Measurements from ENCODE around the gene BUD13. TPM values are rescaled to one million over a fixed set of nuclear protein-coding genes. Genes with fewer than 3 reads are reported as not detected.

Gene BUD13
- total and polyA plus RNA-seq, 2 of the 13 experiments (the other 11 are each of a cell fraction or from before 2014, with no cell fraction given) = 13.3 to 25.9 TPM

- TF ChIP-seq ZNF367 (CRISPR knock-in tag; IDR thresholded peaks at IDR 0.05; ENCODE audit: borderline replicate concordance) (no peak), ZNF263 (CRISPR knock-in tag; IDR thresholded peaks at IDR 0.05) (peak; percentile 79; the same call in 1 of the 2 replicates), DR1 (CRISPR knock-in tag; IDR thresholded peaks at IDR 0.05) (no peak), ZBTB40 (IDR thresholded peaks at IDR 0.05) (no peak), ZBTB40 (CRISPR knock-in tag; IDR thresholded peaks at IDR 0.05) (no peak), ZNF569 (CRISPR knock-in tag; IDR thresholded peaks at IDR 0.05; ENCODE audit: borderline replicate concordance) (no peak), MAF1 (CRISPR knock-in tag; IDR thresholded peaks at IDR 0.05; ENCODE audit: borderline replicate concordance) (no peak), TBP (CRISPR knock-in tag; IDR thresholded peaks at IDR 0.05) (no peak), RXRB (CRISPR knock-in tag; IDR thresholded peaks at IDR 0.05; ENCODE audit: borderline replicate concordance) (peak; percentile 77), SIX1 (CRISPR knock-in tag; IDR thresholded peaks at IDR 0.05; ENCODE audit: borderline replicate concordance) (no peak), MBNL3 (CRISPR knock-in tag; conservative IDR thresholded peaks at IDR 0.05) (no peak), DPF2 (CRISPR knock-in tag; IDR thresholded peaks at IDR 0.05; ENCODE audit: borderline replicate concordance, low read depth) (no peak), POLR2A (IDR thresholded peaks at IDR 0.05; ENCODE audit: insufficient read depth in 1 of 2, low read depth in 2 of 2, low read length in 2 of 2) (peak in 1 of 2 experiments; percentile 24; a peak in 1 of 4 replicates), ZNF20 (CRISPR knock-in tag; IDR thresholded peaks at IDR 0.05) (no peak), ZNF713 (CRISPR knock-in tag; IDR thresholded peaks at IDR 0.05) (no peak)
- TF ChIP-seq, protein P1, sequence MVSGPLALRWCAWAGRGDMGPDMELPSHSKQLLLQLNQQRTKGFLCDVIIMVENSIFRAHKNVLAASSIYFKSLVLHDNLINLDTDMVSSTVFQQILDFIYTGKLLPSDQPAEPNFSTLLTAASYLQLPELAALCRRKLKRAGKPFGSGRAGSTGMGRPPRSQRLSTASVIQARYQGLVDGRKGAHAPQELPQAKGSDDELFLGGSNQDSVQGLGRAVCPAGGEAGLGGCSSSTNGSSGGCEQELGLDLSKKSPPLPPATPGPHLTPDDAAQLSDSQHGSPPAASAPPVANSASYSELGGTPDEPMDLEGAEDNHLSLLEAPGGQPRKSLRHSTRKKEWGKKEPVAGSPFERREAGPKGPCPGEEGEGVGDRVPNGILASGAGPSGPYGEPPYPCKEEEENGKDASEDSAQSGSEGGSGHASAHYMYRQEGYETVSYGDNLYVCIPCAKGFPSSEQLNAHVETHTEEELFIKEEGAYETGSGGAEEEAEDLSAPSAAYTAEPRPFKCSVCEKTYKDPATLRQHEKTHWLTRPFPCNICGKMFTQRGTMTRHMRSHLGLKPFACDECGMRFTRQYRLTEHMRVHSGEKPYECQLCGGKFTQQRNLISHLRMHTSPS (CRISPR knock-in tag; IDR thresholded peaks at IDR 0.05; ENCODE audit: low read depth) = peak; percentile 83; the same call in 1 of the 2 replicates
- TF ChIP-seq, protein P2, sequence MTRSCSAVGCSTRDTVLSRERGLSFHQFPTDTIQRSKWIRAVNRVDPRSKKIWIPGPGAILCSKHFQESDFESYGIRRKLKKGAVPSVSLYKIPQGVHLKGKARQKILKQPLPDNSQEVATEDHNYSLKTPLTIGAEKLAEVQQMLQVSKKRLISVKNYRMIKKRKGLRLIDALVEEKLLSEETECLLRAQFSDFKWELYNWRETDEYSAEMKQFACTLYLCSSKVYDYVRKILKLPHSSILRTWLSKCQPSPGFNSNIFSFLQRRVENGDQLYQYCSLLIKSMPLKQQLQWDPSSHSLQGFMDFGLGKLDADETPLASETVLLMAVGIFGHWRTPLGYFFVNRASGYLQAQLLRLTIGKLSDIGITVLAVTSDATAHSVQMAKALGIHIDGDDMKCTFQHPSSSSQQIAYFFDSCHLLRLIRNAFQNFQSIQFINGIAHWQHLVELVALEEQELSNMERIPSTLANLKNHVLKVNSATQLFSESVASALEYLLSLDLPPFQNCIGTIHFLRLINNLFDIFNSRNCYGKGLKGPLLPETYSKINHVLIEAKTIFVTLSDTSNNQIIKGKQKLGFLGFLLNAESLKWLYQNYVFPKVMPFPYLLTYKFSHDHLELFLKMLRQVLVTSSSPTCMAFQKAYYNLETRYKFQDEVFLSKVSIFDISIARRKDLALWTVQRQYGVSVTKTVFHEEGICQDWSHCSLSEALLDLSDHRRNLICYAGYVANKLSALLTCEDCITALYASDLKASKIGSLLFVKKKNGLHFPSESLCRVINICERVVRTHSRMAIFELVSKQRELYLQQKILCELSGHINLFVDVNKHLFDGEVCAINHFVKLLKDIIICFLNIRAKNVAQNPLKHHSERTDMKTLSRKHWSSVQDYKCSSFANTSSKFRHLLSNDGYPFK (CRISPR knock-in tag; IDR thresholded peaks at IDR 0.05; ENCODE audit: borderline replicate concordance) = no peak
These were observed 41.1 kb upstream of the BUD13 start (continued) for GRCh38 chr11:116813781-116814471.

Measured in HepG2 (cell line).